Smooth muscle cell (in vitro differentiated cells): Measurements from ENCODE around the gene SEC11A. TPM values are rescaled to one million over a fixed set of nuclear protein-coding genes. Genes with fewer than 3 reads are reported as not detected.

Source experiments
- DNase-seq: peaks from one replicate; lab custom pipeline; 2025; ENCODE audit not compliant: unreplicated experiment; lab: John Stamatoyannopoulos, UW
- H2AFZ ChIP-seq: fragments of 200-600 bp; sonication (generic); 2 replicates; pipeline ENCODE4 v1.6.0; 2016; ENCODE audit warnings: antibody characterized with exemption, low read depth, mild to moderate bottlenecking
- H3F3A ChIP-seq: fragments of 200-600 bp; sonication (generic); 2 replicates; pipeline ENCODE4 v1.6.0; 2017; ENCODE audit warnings: antibody characterized with exemption, low read depth
- H3K27ac ChIP-seq: fragments of 200-600 bp; sonication (generic); 2 replicates; pipeline ENCODE4 v1.5.1; 2016; ENCODE audit warnings: low read depth, mild to moderate bottlenecking
- H3K27me3 ChIP-seq: fragments of 200-600 bp; sonication (generic); 2 replicates; pipeline ENCODE4 v1.6.1; 2016; ENCODE audit warnings: low read depth, mild to moderate bottlenecking
- H3K36me3 ChIP-seq: fragments of 200-600 bp; sonication (generic); 2 replicates; pipeline ENCODE4 v1.5.1; 2016; ENCODE audit warnings: low read depth
- H3K4me1 ChIP-seq: fragments of 200-600 bp; sonication (generic); 2 replicates; pipeline ENCODE4 v1.5.1; 2016; ENCODE audit warnings: low read depth
- H3K4me2 ChIP-seq: fragments of 200-600 bp; sonication (generic); 2 replicates; pipeline ENCODE4 v1.6.0; 2016; ENCODE audit warnings: mild to moderate bottlenecking
- H3K4me3 ChIP-seq: fragments of 200-600 bp; sonication (generic); 2 replicates; pipeline ENCODE4 v1.5.1; 2016; ENCODE audit warnings: mild to moderate bottlenecking
- H3K79me2 ChIP-seq: fragments of 200-600 bp; sonication (generic); 2 replicates; pipeline ENCODE4 v1.6.0; 2016; ENCODE audit warnings: low read depth, mild to moderate bottlenecking
- H3K9ac ChIP-seq: fragments of 200-600 bp; sonication (generic); 2 replicates; pipeline ENCODE4 v1.6.0; 2016; ENCODE audit warnings: low read depth
- H3K9me3 ChIP-seq: fragments of 200-600 bp; sonication (generic); replicated peaks from 2 replicates; pipeline ENCODE4 v1.5.1; 2016; ENCODE audit warnings: low read depth
- H4K20me1 ChIP-seq: fragments of 200-600 bp; sonication (generic); 2 replicates; pipeline ENCODE4 v1.6.0; 2016; ENCODE audit warnings: low read depth
- WGBS: methylation state at CpG from one replicate; pipeline ENCODE4 v1.1.7; 2016; ENCODE audit warnings: low lambda C conversion rate; 5-methylcytosine and 5-hydroxymethylcytosine counted together
- polyA plus RNA-seq: library from polyadenylated mRNA; unstranded; fragments of >200 nt; fragmentation: Nextera tagmentation; extraction: Ambion mirVana; gene quantifications from 2 replicates; pipeline ENCODE4 v1.2.1, GENCODE V29; 2016
- total RNA-seq: library from RNA; depleted of rRNA; stranded (reverse); fragments of >200 nt; gene quantifications from 2 replicates; pipeline ENCODE4 v1.2.3, GENCODE V29; 2014
- TF ChIP-seq, protein P1 (sequence below): fragments of 200-600 bp; sonication (generic); IDR thresholded peaks from 2 replicates; pipeline ENCODE4 v1.5.1; 2017; ENCODE audit warnings: borderline replicate concordance, mild to moderate bottlenecking, antibody characterized with exemption; ENCODE audit not compliant: insufficient read depth, poor library complexity, severe bottlenecking

SEC11A gene
- total and polyA plus RNA-seq, 2 experiments from 2014 or later: 228 to 276 TPM

DNA sequence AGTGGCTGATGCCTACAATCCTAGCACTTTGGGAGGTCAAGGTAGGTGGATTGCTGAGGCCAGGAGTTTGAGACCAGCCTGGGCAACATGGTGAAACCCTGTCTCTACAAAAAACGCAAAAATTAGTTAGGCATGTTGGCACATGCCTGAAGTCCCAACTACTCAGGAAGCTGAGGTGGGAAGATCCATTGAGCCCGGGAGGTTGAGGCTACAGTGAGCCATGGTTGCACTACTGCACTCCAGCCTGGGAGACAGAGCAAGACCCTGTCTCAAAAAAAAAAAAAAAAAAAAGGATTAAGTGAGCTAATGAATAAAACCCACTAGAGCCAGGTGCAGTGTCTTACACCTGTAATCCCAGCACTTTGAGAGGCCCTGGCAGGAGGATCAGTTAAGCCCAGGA is 6.7 kb upstream of the SEC11A start:
- WGBS: 94% methylated on average over 2 of the region's 2 CpGs
- H3K9me3 ChIP-seq: no peaks in the 10 kb centered on the region
- no peaks in the 10 kb centered on the region for H4K20me1 ChIP-seq
- no peak overlapping the region for H3K27ac ChIP-seq
- H3K36me3 ChIP-seq: no peaks in the 10 kb centered on the region
- peaks cover 5% of the 10 kb centered on the region for H3K4me1 ChIP-seq
- TF ChIP-seq, protein P1, sequence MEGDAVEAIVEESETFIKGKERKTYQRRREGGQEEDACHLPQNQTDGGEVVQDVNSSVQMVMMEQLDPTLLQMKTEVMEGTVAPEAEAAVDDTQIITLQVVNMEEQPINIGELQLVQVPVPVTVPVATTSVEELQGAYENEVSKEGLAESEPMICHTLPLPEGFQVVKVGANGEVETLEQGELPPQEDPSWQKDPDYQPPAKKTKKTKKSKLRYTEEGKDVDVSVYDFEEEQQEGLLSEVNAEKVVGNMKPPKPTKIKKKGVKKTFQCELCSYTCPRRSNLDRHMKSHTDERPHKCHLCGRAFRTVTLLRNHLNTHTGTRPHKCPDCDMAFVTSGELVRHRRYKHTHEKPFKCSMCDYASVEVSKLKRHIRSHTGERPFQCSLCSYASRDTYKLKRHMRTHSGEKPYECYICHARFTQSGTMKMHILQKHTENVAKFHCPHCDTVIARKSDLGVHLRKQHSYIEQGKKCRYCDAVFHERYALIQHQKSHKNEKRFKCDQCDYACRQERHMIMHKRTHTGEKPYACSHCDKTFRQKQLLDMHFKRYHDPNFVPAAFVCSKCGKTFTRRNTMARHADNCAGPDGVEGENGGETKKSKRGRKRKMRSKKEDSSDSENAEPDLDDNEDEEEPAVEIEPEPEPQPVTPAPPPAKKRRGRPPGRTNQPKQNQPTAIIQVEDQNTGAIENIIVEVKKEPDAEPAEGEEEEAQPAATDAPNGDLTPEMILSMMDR: no peak
- H3F3A ChIP-seq: peaks cover 14% of the 10 kb centered on the region
- no peak overlapping the region for H3K9ac ChIP-seq
- no peak for DNase-seq
- H3K79me2 ChIP-seq: peaks cover under 1% of the 10 kb centered on the region
- no peaks in the 10 kb centered on the region for H3K27me3 ChIP-seq
- H3K4me3 ChIP-seq: no peak overlapping the region
- no peak overlapping the region for H3K4me2 ChIP-seq
- H2AFZ ChIP-seq: no peak overlapping the region

DNA sequence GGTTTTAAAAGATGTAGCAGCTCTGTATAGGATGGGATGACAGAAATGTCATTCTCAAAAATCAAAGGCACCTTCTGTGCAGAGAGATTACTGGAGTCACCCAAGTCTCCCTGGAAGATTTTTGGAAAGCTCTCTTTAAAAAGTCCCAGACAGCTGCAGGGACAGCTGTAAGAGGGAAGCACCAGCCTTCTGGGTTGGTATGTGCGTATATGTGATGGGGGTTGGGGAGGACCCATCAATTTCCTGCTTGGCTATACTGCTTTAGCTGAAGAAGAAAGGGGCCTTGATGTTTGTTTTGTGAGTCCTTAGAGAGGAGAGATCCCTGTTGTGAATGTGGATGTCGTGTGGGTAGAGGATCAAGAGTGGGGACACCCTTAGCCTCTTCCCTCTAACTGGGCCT is 5.4 kb upstream of the SEC11A start:
- H2AFZ ChIP-seq: no peak overlapping the region
- H4K20me1 ChIP-seq: no peaks in the 10 kb centered on the region
- peaks cover 14% of the 10 kb centered on the region for H3F3A ChIP-seq
- no peaks in the 10 kb centered on the region for H3K27me3 ChIP-seq
- H3K36me3 ChIP-seq: no peaks in the 10 kb centered on the region
- no peak overlapping the region for H3K4me3 ChIP-seq
- 51% methylated on average over 2 of the region's 2 CpGs for WGBS
- no peak overlapping the region for H3K4me2 ChIP-seq
- H3K9me3 ChIP-seq: no peaks in the 10 kb centered on the region
- TF ChIP-seq, protein P1: no peak
- no peak for DNase-seq
- H3K9ac ChIP-seq: no peak overlapping the region
- H3K27ac ChIP-seq: no peak overlapping the region
- peaks cover 7% of the 10 kb centered on the region for H3K79me2 ChIP-seq
- H3K4me1 ChIP-seq: peaks cover 5% of the 10 kb centered on the region

DNA sequence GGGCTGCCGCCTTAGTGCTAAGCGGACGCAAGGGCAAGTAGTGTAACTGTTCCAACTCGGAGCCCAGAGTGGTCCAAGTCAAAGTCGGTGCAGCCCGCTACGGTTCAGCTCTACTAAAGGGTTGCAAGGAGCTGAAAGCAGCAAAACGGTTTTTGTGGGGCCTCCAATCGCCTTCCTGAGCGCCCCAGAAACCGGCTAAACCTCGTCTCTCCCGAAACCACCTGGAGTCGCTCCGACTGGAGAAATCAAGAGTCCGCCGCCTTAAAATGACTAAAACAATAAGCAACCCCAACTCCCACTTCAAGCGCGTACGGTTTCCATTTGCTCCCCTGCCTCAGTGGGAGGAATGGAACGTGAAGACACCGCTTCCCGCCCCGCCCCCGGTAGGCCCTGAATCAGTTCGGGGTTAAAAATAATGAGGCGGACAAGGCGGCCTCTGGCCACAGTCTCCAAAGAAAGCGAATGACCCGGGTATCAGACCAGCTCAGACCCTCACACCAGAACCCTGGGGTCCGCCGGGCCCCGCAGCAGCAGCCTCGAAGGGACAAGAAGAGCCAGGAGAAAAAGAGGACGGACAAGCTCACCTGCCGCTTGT is 401 bp downstream of the SEC11A start:
- Histone ChIP-seq H3K9me3 (no peaks in the 10 kb centered on the region), H3K4me1 (peaks cover 10% of the 10 kb centered on the region), H3K36me3 (no peaks in the 10 kb centered on the region), H3K79me2 (peaks cover 56% of the 10 kb centered on the region), H3K9ac (peak overlapping the region; percentile 77), H2AFZ (peak overlapping the region; percentile 96), H3K27ac (peak overlapping the region; percentile 72), H4K20me1 (peaks cover 45% of the 10 kb centered on the region), H3K27me3 (no peaks in the 10 kb centered on the region), H3K4me2 (peak overlapping the region; percentile 95), H3K4me3 (peak overlapping the region; percentile 77), H3F3A (peaks cover 8% of the 10 kb centered on the region)
- no peak for DNase-seq
- TF ChIP-seq, protein P1: no peak
- 2% methylated on average over 35 of the region's 36 CpGs for WGBS

DNA sequence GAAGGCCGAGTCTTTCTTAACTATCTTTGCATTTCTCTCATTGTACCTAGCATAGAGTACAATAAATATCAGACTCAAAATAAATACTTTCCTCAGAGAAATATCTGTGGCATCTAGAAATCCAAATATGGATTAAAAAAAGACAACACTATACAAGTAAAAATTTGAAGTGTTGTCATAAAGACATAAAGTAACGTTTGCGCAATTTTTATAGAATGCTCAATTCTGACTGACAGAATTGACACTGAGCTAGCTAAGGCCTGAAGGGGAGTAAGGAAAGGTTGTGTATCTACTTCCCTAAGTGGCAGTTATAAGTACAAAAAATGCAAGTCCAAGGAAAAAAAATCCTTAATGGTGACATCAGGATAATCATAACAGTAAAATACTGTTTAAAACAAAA is 1.1 kb downstream of the SEC11A start:
- Histone ChIP-seq H3K79me2 (peaks cover 63% of the 10 kb centered on the region), H3K4me2 (peak overlapping the region; percentile 95), H3F3A (peaks cover 8% of the 10 kb centered on the region), H3K4me3 (peak overlapping the region; percentile 77), H3K27me3 (no peaks in the 10 kb centered on the region), H3K9me3 (no peaks in the 10 kb centered on the region), H3K36me3 (peaks cover 3% of the 10 kb centered on the region), H3K27ac (peak overlapping the region; percentile 72), H4K20me1 (peaks cover 50% of the 10 kb centered on the region), H3K4me1 (peaks cover 10% of the 10 kb centered on the region), H2AFZ (no peak overlapping the region), H3K9ac (peak overlapping the region; percentile 77)
- no peak for DNase-seq
- WGBS: 60% methylated on average over 3 of the region's 3 CpGs
- TF ChIP-seq, protein P1: no peak
